Body of pancreas (tissue), 4 donors: Measurements from ENCODE around the gene WHRN. TPM values are rescaled to one million over a fixed set of nuclear protein-coding genes. Genes with fewer than 3 reads are reported as not detected.

Experiments used
- ATAC-seq: fragments of 150-250 bp; one replicate; pipeline ENCODE4 v1.9.1; 2016
- DNase-seq, 4 donors: peaks; one replicate each; pipeline ENCODE4 v3.0.0-alpha.2; 2019
- H3K27ac ChIP-seq, 4 donors: fragments of 200-600 bp; sonication (generic); 1 replicate in 3 of 4; 2 replicates in 1 of 4; pipeline versions ENCODE4 v1.5.1 to v1.6.1; 2016 to 2019; ENCODE audit warnings: mild to moderate bottlenecking in 1 of 4, mixed read lengths in 1 of 4, moderate library complexity in 1 of 4
- H3K27me3 ChIP-seq, 2 donors: fragments of 200-600 bp; sonication (generic); one replicate each; pipeline ENCODE4 v1.6.0; 2016; ENCODE audit warnings: mild to moderate bottlenecking in 1 of 2
- H3K36me3 ChIP-seq, 2 donors: fragments of 200-600 bp; sonication (generic); replicated peaks in 1 of 2; 2 replicates each; pipeline ENCODE4 v1.5.1; 2016; ENCODE audit warnings: low read depth in 2 of 2; ENCODE audit not compliant: insufficient read depth in 1 of 2
- H3K4me1 ChIP-seq: fragments of 200-600 bp; sonication (generic); one replicate; pipeline ENCODE4 v1.6.0; 2016
- H3K4me3 ChIP-seq, 2 donors: fragments of 200-600 bp; sonication (generic); 1 replicate in 1 of 2; 2 replicates in 1 of 2; pipeline ENCODE4 v1.5.1; 2016 to 2019
- H3K9me3 ChIP-seq, 3 donors: fragments of 200-600 bp; sonication (generic); 1 replicate in 2 of 3; 2 replicates in 1 of 3; pipeline ENCODE4 v1.5.1; 2016
- POLR2A ChIP-seq, 3 donors: fragments of 450-650 bp; IDR thresholded peaks; one replicate each; pipeline ENCODE4 v1.6.1; 2016; ENCODE audit warnings: antibody characterized with exemption in 3 of 3, mild to moderate bottlenecking in 2 of 3
- WGBS, 2 donors: methylation state at CpG; one replicate each; pipeline ENCODE4 v1.1.5; 2017; 5-methylcytosine and 5-hydroxymethylcytosine counted together
- intact Hi-C: fragments of 100-400 bp; cut with DNase I; formaldehyde crosslinking; loops from one replicate; pipeline ENCODE4 v1.15.1; 2023
- total RNA-seq, 2 donors: library from RNA; depleted of rRNA; stranded (reverse); fragments of >200 nt; gene quantifications; one replicate each; pipeline ENCODE4 v1.1.0, GENCODE V29; 2016
- TF ChIP-seq, protein P1 (sequence below), 7 experiments: fragments of 450-650 bp in 4 of 7; fragments of 200-600 bp in 3 of 7; sonication (generic) in 3 of 7; IDR thresholded peaks; one replicate each; pipeline ENCODE4 v1.5.1; 2016 to 2019; ENCODE audit warnings: antibody characterized with exemption in 7 of 7

Gene WHRN
- total RNA-seq, 2 donors from 2014 or later = 13.5 to 15.6 TPM

DNA sequence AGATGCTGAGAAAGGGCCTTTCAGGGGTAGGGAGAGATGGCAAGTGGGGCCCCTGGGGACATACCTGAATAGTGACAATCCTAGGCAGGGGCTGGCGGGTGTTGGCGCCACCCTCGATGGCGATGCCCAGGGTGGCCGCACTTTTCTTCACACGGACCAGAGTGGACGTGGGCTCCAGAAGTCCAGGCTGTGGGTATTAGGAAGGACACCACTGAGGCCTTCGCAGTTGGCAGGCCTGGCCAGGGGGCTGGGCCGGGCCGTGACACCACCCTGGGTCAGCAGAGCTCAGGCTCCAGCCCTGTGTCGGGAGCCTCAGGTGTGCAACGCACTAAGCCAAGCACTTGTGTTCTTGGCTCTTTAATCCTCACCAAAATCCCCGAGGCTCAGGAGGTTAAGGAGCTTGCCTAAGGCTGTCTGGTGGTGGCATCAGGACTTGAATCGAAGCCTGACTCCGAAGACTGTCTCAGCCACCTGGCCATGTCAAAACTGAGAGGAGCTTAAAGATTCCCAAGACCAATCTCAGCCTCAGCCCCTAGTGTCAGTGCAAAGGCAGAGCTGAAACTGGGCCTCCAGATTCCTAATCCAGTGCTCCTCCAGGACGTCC lies 102.0 kb downstream of the WHRN start:
- no peaks in the 10 kb centered on the region for H3K27me3 ChIP-seq
- TF ChIP-seq, protein P1, sequence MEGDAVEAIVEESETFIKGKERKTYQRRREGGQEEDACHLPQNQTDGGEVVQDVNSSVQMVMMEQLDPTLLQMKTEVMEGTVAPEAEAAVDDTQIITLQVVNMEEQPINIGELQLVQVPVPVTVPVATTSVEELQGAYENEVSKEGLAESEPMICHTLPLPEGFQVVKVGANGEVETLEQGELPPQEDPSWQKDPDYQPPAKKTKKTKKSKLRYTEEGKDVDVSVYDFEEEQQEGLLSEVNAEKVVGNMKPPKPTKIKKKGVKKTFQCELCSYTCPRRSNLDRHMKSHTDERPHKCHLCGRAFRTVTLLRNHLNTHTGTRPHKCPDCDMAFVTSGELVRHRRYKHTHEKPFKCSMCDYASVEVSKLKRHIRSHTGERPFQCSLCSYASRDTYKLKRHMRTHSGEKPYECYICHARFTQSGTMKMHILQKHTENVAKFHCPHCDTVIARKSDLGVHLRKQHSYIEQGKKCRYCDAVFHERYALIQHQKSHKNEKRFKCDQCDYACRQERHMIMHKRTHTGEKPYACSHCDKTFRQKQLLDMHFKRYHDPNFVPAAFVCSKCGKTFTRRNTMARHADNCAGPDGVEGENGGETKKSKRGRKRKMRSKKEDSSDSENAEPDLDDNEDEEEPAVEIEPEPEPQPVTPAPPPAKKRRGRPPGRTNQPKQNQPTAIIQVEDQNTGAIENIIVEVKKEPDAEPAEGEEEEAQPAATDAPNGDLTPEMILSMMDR (IDR thresholded peaks at IDR 0.05) = no peak
- no peak for TF ChIP-seq POLR2A (IDR thresholded peaks at IDR 0.05)
- intact Hi-C loops = loop anchor here (10.0 kb wide), 1 partner anchor 252 kb away; the partner anchor contains the start of gene TEX53
- H3K4me3 ChIP-seq = no peak overlapping the region
- 73 to 89% methylated on average over 4 to 16 of the region's 16 CpGs for WGBS, 2 donors
- H3K27ac ChIP-seq = no peak overlapping the region
- DNase-seq (no peak), ATAC-seq (no peak)
- no peaks in the 10 kb centered on the region for H3K36me3 ChIP-seq
- peaks cover 4% of the 10 kb centered on the region for H3K4me1 ChIP-seq
- no peaks in the 10 kb centered on the region for H3K9me3 ChIP-seq

- no peak overlapping the region for H3K4me3 ChIP-seq
- no peaks in the 10 kb centered on the region for H3K9me3 ChIP-seq
- H3K27ac ChIP-seq = no peak overlapping the region
- no peaks in the 10 kb centered on the region for H3K27me3 ChIP-seq
- no peaks in the 10 kb centered on the region for H3K36me3 ChIP-seq
- ATAC-seq (no peak), DNase-seq (no peak)
- intact Hi-C loops = loop anchor here (10.0 kb wide), 1 partner anchor 253 kb away; the partner anchor contains the start of gene TEX53
- WGBS, 2 donors = 75 to 80% methylated on average over 7 of the region's 7 CpGs
- TF ChIP-seq POLR2A (IDR thresholded peaks at IDR 0.05) = no peak
- TF ChIP-seq, protein P1 (IDR thresholded peaks at IDR 0.05) = no peak
- peaks cover 14% of the 10 kb centered on the region for H3K4me1 ChIP-seq
Observed at GRCh38 chr9:114401344-114401743, 103.9 kb downstream of the WHRN start.

GRCh38 chr9:114400772-114401171 lies 104.5 kb downstream of the WHRN start:
- intact Hi-C loops = loop anchor here (10.0 kb wide), 1 partner anchor 254 kb away; the partner anchor contains the start of gene TEX53
- ATAC-seq = no peak
- Histone ChIP-seq H3K4me1 (peaks cover 14% of the 10 kb centered on the region), H3K36me3 (no peaks in the 10 kb centered on the region), H3K27me3 (no peaks in the 10 kb centered on the region), H3K4me3 (no peak overlapping the region), H3K27ac (no peak overlapping the region), H3K9me3 (no peaks in the 10 kb centered on the region)
- 56 to 81% methylated on average over 2 of the region's 2 CpGs for WGBS, 2 donors
- no peak for TF ChIP-seq POLR2A (IDR thresholded peaks at IDR 0.05)
- TF ChIP-seq, protein P1 (IDR thresholded peaks at IDR 0.05) = no peak
- no peak for DNase-seq

DNA sequence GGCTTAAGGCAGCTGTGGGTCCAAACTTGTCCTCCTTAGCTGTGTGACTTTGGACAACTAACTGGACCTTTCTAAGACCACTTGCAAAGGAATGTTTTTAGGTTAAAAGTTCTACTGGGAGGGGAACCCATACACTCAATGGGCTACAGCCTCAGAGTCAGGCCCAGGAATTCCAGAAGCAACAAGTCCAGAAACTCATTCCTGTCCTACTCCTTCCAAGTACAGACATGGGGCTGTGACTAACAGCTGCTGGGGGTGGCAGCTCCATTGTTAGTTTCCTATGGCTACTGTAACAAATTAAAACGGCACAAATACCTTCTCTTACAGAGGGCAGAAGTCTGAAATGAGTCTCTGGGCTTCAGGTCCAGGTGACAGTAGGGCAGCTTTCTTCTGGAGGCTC lies 105.1 kb downstream of the WHRN start:
- Histone ChIP-seq H3K4me1 (peaks cover 14% of the 10 kb centered on the region), H3K36me3 (no peaks in the 10 kb centered on the region), H3K4me3 (no peak overlapping the region), H3K27ac (no peak overlapping the region), H3K9me3 (no peaks in the 10 kb centered on the region), H3K27me3 (no peaks in the 10 kb centered on the region)
- TF ChIP-seq POLR2A (IDR thresholded peaks at IDR 0.05) = no peak
- TF ChIP-seq, protein P1 (IDR thresholded peaks at IDR 0.05) = no peak
- DNase-seq = no peak
- WGBS, 2 donors = 44 to 63% methylated on average over 1 of the region's 1 CpG
- ATAC-seq = no peak
- intact Hi-C loops = loop anchor here (10.0 kb wide), 1 partner anchor 255 kb away; the partner anchor contains the start of gene TEX53

DNA sequence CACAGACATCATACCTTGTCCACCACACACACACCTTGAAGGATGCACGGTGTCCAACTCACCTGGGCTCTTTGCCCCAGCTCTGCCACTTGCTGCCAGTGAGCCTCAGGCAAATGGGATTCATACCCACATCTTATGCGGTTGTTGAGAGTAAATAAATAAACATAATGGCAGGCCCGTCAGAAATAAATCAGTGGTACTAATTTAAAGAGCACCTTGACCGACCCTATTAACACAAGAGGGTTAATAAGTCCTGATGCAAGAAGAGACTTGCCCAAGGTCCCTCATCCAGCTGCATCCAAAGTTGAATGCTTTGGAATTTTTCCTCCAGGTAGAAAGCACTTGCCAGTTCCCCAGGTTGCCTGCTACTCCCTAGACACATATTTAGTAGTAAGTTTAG lies 105.9 kb downstream of the WHRN start:
- H3K27ac ChIP-seq = no peak overlapping the region
- no peaks in the 10 kb centered on the region for H3K36me3 ChIP-seq
- TF ChIP-seq POLR2A (IDR thresholded peaks at IDR 0.05) = no peak
- TF ChIP-seq, protein P1 (IDR thresholded peaks at IDR 0.05) = no peak
- 65 to 69% methylated on average over 4 of the region's 4 CpGs for whole genome bisulfite sequencing, 2 donors
- DNase-seq (no peak), ATAC-seq (no peak)
- peaks cover 19% of the 10 kb centered on the region for H3K4me1 ChIP-seq
- H3K9me3 ChIP-seq = no peaks in the 10 kb centered on the region
- intact Hi-C loops = no loop called here
- H3K4me3 ChIP-seq = no peak overlapping the region
- H3K27me3 ChIP-seq = no peaks in the 10 kb centered on the region
